Skin of body (tissue), 2 donors: Measurements from ENCODE around the gene SOD1. TPM values are rescaled to one million over a fixed set of nuclear protein-coding genes. Genes with fewer than 3 reads are reported as not detected.
A peak's percentile ranks its signal among the peaks of the same experiment; 100 is the strongest.
"Not testable (repeated sequence)": the region's sequence is repeated elsewhere in the genome, so short reads cannot be mapped to it uniquely, and the experiment has no call there.

Experiments used
- DNase-seq: peaks from one replicate; lab custom pipeline; 2025; lab: John Stamatoyannopoulos, UW
- total RNA-seq: library from RNA; depleted of rRNA; stranded (reverse); fragments of >200 nt; gene quantifications from one replicate; pipeline ENCODE4 v1.2.3, GENCODE V29; 2014

Gene SOD1
- total RNA-seq, 1 donor from 2014 or later = 75.5 TPM

GRCh38 chr21:31654821-31655580, 4.5 kb upstream of the SOD1 start:
- not testable (repeated sequence) for DNase-seq

- DNase-seq = no peak
Measured at GRCh38 chr21:31656199-31657095, 3.0 kb upstream of the SOD1 start.

DNA sequence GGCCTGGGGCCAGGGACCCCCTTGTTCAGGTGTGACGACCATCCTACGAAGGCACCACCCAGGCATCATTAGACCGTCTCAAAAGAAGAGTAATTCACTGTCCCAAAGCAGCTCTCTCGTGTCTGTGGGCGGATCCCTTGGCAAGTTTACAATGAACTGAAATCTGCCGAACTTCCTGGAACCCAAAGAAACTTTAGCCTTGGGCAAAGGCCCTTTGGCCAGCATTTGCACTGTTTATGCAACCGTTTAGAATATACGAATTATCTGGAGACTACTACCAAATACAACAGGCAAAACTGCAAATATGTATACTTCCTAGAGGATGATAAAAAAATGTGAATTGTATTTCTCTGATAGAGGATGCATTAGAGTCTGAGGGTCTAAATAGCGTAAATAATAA, 1.4 kb upstream of the SOD1 start:
- DNase-seq = no peak

GRCh38 chr21:31659286-31659535, 282 bp upstream of the SOD1 start:
- no peak for DNase-seq

DNA sequence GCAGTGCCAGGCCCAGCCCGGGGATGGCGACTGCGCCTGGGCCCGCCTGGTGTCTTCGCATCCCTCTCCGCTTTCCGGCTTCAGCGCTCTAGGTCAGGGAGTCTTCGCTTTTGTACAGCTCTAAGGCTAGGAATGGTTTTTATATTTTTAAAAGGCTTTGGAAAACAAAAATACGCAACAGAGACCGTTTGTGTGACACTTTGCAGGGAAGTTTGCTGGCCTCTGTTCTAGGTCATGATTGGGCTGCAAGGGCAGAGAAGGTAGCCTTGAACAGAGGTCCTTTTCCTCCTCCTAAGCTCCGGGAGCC, 719 bp downstream of the SOD1 start:
- no peak for DNase-seq

- peak; percentile 50 for DNase-seq
Measured at GRCh38 chr21:31660591-31660990, 1.1 kb downstream of the SOD1 start.

DNA sequence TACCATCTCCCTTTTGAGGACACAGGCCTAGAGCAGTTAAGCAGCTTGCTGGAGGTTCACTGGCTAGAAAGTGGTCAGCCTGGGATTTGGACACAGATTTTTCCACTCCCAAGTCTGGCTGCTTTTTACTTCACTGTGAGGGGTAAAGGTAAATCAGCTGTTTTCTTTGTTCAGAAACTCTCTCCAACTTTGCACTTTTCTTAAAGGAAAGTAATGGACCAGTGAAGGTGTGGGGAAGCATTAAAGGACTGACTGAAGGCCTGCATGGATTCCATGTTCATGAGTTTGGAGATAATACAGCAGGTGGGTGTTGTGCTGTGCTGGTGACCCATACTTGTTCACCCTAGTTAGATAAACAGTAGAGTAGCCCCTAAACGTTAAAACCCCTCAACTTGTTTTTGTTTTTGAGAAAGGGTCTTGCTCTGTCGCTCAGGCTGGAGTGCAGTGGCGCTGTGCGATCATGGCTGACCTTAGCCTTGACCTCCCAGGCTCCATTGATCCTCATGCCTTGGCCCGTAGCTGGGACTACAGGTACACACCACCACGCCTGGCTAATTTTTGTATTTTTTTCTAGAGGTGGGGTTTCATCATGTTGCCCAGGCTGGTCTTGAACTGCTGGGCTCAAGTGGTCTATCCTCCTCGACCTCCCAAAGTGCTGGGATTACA, 4.2 kb downstream of the SOD1 start:
- no peak for DNase-seq

DNA sequence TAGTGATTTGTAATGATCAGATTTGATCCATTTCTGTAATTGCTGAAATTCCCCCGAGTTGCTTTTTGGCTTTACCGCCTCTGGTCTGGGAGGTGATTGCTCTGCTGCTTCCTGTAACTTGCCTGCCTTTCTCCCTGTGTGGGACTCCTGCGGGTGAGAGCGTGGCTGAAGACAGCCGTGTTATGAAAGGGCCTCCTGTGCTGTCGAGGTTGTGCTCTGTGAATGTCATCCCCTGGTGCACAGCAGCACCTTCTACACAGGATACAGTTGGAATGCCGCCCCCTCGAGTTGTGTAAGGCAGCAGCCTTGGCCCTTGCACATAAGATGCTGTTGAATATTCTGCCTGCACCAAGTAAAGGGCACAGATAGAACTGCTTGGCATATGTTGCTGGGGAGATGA, 5.9 kb downstream of the SOD1 start:
- DNase-seq = no peak

DNA sequence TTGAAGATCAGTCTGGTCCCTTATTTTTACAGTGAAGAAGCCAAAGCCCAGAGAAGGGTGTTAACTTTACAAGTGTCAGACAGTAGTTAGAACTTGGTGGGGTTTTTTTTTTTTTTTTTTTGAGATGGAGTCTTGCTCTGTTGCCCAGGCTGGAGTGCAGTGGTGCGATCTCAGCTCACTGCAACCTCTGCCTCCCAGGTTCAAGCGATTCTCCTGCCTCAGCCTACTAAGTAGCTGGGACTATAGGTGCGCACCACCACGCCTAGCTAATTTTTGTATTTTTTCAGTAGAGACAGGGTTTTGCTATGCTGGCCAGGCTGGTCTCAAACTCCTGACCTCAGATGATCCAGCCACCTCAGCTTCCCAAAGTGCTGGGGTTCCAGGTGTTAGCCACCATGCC, 6.4 kb downstream of the SOD1 start:
- DNase-seq = not testable (repeated sequence)

GRCh38 chr21:31666445-31667010, 7.0 kb downstream of the SOD1 start:
- no peak for DNase-seq

GRCh38 chr21:31667132-31667531, 7.6 kb downstream of the SOD1 start:
- no peak for DNase-seq

DNA sequence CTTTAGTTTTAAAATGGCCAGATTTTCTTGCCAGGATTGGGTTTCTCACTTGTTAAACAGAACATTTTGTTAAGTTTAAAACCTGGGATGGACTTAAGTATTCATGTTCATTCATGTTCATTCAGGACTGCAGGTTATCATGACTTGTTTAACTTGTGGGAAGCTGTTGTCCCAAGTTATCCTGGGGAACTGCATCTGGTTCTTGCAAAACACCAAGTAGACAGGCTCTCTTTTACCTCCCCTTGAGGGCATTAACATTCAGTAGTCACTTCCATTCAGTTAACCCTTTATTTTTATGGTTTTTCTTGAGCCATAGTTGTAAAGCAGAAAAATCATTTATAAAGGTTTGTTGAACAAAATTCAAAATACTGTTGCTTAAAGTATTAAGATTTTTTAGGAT, 8.1 kb downstream of the SOD1 start:
- no peak for DNase-seq

- no peak for DNase-seq
Measured at GRCh38 chr21:31668651-31669491, 9.4 kb downstream of the SOD1 start.

GRCh38 chr21:31670070-31670469, 10.6 kb downstream of the SOD1 start:
- DNase-seq = no peak

DNA sequence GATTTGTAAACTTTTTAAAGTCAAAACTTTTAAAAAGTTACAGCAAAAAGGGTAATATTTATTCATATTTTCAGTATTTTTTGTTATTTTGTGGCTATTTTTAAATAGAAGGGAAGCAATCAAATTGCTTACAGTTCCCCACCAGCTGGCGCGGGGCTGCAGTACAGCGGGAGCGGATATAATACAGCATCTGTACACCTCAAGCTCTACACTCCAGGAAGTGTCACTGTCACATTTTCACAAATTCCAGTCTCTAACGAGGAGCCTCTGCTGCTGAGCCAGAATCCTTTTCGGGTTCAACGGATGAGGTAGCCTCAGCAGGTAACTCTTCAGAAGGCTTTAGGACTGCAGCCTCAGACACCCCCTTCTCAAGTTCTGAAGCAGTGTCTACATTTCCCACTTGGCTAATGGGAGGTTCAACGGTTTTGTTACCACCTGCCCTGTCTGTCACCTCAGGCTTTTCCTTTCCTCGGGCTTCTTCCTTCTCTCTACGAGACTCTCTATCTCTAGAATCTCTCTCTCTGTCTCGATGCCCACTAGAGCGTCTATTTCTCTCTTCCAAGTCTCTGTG, 11.7 kb downstream of the SOD1 start:
- DNase-seq = no peak

GRCh38 chr21:31671931-31672330, 12.4 kb downstream of the SOD1 start:
- DNase-seq = no peak

DNA sequence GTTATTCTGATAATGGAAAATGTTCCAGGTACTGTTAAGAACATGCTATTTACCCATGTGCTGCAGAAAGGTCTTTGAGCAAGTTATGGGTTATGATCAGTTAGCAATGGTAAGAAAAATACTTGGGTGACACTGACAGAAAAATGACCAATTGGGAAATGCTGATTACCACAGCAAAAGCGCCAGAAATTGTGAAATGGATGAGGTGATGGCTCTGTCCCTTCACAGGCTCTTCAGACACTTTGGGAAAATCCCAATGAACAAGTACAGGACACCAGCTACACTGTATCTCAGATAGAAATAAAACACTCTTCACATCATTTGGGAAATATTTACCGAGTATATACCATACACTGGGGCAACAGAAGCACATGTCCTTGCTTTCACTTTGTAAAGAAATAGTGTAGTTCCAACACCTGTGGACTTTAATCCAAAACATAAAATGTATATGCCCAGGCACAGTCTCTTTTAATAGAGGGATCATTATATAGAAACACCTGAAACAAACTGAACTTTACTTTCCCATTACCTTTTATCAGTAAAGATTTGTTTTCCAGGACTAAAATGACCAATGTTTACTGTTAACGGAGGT, 13.9 kb downstream of the SOD1 start:
- DNase-seq = no peak

- no peak for DNase-seq
Measured at GRCh38 chr21:31675318-31675717, 15.8 kb downstream of the SOD1 start.

DNA sequence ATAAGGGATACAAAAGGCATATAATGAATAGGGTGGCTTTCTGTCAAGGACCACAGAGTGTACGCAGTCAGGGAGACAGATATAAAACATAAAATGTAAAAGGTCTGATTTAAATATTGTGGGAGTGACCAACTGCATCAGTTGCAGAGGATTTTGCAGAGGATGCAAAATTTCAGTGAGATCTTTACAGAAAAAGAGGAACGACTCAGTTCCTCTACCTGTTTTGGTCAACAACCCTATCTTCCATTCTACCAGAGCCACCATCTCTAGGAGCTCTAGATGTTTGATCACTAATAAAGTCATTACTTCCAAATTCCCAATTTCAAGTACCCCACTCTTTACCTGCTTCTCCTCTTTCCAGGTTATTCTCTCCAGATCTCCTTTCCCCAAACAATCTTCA, 16.5 kb downstream of the SOD1 start:
- DNase-seq = no peak

DNA sequence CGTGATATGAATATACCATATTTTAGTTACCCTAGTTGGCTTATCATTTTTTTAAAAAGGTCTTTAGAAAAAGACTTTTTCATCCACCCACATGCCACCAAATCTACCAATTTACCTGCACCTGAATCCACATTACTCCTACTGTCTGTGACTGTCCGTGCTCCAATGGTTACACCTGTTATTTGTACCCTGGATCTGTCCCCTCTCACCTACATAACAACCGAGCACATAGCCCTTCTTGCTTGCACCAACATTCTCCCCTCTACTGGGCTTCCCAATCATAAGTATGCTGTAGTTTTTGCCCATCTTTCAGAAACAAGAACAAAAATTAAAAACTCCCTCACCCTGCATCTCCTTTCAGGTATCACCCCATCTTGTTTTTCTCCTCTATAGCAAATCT, 17.6 kb downstream of the SOD1 start:
- DNase-seq = no peak

- no peak for DNase-seq
Measured at GRCh38 chr21:31678478-31678877, 19.0 kb downstream of the SOD1 start.
